ENCODE measurements around the gene DDX5.
"Not testable (repeated sequence)": the region's sequence is repeated elsewhere in the genome, so short reads cannot be mapped to it uniquely, and the experiment has no call there.

Gene DDX5

DNA sequence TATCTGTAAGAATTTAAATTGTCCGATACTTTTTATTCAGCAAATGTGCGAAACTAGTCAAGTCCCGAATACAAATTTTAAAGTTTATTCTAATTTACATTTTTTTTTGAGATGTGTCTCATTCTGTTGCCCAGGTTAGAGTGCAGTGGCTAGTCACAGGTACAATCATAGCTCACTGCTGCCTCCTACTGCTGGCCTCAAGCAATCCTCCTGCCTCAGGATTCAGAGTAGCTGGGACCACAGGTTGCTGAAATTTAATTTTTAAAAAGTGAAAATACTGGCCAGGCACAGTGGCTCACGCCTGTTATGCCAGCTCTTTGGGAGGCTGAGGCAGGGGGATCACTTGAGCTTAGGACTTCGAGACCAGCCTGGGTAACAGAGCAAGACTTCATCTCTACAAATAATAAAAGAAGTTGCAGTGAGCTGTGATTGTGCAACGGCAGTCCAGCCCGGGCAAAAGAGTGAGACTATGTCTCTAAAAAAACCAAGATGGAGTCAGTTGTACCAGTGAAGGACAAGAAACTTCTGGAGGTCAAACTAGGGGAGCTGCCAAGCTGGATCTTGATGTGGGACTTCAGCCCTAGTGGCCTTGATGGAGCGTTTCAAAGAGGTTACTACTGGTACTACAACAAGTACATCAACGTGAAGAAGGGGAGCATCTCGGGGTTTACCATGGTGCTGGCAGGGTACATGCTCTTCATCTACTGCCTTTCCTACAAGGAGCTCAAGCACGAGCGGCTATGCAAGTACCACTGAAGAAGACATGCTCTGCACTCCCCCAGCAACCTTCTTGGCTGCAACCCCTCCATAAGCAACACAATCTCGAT is 14.8 kb downstream of the DDX5 start:
- DNase-seq = peak; percentile 24

DNA sequence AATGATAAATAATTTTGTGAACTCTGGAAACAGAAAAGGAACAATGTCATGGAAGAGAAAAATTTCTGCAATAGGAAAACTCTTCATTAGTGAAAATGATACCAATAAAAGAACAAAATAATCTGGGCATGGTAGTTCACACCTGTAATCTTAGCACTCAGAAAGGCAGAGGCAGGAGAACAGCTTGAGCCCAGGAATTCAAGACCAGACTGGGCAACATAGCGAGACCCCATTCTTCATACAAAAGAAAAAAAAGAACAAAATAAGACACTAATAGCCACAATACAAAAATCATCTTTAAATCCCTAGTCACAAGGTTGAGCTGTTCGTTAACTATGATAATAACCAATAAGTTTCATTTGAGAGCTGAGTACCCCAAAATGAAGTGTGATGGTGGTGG is 17.8 kb downstream of the DDX5 start:
- DNase-seq = no peak

DNA sequence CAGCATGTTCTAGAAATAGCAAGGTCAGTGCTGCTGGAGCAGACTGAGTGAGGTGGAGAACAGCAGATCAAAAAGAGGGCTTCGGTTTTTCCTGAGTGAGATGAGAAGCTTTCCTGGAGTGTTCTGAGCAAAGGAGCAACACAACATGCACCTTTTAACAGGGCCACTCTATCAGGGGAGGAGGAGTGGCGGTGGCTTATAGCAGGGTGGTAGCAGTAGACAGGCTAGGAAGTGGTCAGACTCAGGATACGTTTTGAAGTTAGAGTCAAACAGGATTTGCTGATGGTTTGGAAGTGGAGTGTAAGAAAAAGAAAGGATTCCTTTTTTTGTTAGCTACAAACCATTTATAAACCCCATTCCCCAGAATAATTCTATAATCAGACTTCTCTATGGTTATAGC is 21.7 kb downstream of the DDX5 start:
- DNase-seq = no peak

DNA sequence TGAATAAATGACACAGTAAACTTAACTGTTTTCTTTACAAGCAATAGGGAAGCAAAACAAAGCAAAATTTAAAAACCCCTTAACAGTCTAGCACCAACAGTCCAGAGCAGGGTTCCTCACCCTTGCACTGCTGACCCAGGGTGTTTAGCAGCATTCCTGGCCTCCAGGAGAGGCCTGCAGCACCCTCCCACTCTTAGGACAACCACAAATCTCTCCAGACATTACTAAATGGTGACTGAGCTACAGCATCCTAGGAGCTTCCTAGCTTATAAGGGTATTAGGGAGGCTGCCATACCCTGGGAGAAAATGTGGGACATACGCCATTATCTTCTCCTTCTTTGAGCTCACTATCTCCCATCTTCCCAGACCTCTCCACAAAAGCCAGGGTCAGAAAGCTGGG is 25.1 kb downstream of the DDX5 start:
- no peak for DNase-seq

DNA sequence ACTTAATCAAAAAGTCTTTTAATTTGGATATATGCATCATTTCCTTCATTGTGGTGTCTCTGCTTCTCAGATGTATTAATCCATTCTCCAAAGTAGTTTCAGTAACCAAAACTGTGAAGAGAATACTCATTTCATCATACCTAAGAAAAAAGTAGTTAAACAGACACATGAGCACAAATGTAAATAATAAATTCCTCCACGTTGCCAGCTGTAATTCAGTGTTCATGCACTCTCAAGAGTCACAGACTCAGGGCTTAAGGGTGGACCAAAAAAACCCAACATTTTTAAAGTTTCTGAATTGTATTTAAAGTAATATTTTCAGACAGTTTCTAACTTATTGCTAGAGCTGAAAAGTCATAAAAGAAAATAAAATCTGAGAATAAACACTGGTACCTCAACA is 28.2 kb downstream of the DDX5 start:
- no peak for DNase-seq

DNA sequence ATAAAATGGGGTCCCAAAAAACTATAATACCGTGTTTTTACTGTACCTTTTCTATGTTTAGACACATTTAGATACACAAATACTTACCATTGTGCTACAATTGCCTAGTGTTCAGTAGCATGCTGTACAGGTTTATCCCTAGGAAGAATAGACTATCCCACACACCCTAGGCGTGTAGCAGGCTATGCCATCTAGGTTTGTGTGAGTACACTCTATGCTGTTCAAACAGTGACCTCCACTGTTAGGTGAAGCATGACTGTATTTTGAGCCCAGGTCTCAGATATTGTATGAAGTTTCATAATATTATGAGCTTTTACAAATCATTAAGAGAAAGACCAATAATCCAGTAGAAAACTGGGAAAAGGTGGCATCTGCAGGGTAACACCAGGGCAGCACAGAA is 33.5 kb downstream of the DDX5 start:
- DNase-seq = no peak

DNA sequence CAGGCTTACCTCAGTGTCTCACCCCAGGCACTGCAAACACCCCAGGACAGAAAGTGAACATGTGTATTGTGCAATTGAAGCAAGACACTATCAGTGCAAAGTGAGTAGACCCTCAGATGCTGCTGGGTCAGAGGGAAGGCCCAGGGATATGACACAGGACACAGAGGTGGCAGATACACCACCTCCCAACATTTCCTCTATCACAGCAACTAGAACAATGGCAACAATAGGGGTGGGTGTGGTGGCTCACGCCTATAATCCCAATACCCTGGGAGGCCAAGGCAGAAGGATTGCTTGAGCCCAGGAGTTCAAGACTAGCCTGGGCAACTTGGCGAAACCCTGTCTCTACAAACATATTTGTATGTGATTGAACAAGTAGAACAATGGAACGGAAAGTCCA is 34.6 kb downstream of the DDX5 start:
- DNase-seq = no peak

DNA sequence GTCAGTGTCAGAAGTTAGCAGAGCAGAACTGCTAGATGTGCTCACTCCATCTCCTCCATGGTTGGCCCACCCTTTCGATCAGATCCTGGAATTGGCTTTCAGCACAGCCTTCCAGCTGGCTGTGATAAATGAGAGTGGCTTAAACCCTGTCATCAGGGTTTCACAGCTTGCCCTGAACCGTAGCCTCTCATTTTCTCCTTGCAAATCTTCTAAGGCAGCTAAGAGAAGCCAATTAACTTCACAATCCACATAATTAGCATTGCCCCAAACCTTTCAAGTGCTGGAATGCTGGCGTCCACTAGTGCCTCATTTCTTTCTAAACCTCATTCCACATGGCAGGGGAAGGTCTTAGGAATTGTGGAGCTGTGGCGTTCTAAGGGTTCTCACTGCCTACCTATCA is 35.5 kb downstream of the DDX5 start:
- DNase-seq = no peak

DNA sequence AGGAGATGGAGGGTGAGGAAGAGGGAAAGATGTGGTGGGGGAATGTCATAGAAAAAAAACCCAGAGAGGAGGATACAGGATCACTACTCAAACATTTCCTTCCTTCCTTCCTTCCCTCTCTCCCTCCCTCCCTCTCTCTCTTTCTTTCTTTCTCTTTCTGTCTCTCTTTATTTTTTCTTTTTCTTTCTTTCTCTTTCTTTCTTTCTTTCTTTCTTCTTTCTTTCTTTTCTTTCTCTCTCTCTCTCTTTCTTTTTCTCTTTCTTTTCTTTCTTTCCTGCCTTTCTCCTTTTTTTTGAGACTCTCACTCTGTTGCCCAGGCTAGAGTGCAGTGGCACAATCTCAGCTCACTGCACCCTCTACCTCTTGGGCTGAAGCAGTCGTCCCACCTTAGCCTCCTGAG is 39.3 kb downstream of the DDX5 start:
- not testable (repeated sequence) for DNase-seq

DNA sequence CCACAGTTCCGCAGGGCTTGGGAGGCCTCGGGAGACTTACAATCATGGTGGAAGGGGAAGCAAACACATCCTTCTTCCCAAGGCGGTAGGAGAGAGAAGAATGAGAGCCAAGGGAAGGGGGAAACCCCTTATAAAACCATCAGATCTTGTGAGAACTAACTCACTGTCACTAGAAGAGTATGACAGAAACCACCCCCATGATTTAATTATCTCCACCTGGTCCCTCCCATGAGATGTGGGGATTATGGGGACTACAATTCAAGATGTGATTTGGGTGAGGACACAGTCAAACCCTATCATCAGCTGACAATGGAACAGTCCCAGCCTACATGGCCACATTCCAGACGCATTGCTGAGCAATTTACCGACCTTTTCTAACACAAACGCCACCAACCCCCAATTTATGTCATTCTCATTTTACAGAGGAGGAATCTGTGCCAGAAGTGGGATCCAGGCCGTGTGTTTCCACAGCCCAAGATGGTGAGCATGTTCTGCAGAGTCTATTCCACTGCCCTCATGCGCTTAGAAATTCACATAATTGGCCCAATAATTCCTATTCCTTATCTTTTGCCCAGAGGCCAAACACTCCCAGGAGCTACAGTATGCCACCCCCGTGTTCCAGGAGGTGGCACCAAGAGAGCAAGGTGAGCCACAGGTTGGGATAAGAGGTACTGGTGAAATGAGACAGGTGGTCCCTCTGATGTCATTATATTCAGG is 39.9 kb downstream of the DDX5 start:
- DNase-seq = no peak

DNA sequence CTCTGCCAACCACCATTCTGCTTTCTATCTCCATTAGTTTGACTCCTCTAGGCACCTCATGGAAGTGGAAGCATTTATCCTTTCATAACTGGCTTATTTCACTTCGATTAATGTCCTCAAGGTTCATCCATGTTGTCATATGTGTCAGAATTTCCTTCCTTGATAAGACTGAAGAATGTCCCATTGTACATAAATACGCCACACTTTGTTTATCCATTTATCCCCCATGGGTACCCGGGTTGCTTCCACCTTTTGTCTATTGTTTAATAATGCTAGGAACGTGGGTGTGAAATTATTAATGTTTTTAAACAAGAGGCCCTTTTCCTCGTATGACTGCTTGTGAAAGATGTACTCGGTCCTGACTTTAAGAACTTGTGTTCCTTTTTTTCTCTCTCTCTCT is 44.3 kb downstream of the DDX5 start:
- no peak for DNase-seq

DNA sequence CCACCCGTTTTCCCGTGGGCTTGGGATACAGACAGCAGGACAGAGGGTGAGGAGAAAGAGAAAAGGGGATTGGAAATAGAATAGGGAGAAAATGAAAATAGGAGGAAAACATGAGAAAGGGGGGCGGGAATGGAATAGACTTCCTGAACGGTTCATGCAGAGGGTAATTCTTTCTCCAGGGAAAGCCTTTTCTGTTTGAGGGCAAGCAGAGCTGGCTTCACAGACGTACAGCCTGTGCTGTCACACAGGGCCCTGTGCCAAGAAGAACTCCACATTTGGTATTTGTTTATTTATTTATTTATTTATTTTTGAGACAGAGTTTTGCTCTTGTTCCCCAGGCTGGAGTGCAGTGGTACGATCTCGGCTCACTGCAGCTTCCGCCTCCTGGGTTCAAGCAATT is 45.1 kb downstream of the DDX5 start:
- DNase-seq = no peak

DNA sequence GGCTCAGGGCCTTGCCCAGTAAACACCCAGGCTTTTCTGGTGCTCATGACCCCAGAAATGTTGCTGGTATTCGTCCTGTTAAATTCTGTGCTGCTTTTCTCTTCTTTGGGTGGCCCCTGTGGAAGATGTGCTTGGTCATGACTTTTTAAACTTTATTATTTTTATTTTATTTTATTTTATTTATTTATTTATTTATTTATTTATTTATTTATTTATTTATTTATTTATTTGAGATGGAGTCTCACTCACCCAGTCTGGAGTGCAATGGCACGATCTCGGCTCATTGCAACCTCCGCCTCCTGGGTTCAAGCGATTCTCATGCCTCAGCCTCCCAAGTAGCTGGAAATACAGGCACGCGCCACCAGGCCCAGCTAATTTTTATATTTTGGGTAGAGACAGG is 46.3 kb downstream of the DDX5 start:
- not testable (repeated sequence) for DNase-seq

DNA sequence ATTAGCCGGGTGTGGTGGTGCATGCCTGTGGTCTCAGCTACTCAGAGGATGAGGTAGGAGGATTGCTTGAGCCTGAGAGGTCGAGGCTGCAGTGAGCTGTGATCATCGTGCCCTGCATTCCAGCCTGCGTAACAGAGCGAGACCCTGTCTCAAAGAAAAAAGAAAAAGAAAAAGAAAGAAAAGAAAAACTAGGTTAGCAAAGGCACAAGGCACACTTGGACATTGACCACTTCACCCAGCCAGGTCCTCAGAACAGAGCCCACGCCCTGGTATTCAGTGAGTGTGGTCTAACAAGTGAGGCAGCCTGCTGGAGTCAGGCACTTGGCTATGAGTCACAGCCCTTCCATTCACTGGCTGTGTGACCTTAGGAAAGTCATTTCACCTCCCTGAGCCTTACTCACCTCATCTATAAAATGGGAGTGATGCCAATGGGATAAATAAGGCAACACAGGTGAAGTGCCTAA is 46.8 kb downstream of the DDX5 start:
- no peak for DNase-seq

DNA sequence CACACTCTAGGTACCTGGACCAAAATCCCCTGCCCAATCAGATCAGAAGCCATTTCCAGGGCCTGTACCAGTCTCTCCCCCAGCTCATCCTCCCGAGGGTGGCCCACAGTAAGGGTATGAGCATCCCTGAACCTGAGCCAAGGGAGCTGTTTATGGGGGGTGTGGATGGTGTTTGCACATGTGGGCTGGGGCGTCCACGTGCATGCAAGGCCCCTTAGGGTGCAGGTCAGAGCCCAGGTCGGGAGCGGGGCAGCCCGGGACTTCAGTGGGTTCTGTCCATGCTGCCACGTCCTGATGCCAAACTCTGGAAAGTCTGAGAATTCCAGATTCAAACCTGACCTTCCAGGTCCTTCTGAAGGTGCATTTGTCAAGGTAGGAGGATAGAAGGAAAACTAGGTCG is 47.3 kb downstream of the DDX5 start:
- DNase-seq = no peak

DNA sequence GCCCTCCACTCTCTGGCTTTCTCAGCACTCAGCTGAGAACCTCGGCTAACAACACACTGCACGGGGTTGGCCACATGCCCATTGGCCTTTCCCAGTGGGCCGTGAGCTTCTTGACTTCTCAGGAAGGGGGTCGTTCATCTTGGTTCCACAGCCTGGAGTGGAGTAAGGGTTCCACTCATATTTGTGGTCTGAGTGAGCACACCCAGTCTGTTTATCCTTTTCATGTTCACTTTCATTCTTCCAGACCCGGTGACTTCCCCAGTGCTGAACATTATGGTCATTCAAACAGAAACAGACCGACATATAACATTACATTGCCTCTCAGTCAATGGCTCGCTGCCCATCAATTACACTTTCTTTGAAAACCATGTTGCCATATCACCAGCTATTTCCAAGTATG is 48.9 kb downstream of the DDX5 start:
- DNase-seq = no peak

DNA sequence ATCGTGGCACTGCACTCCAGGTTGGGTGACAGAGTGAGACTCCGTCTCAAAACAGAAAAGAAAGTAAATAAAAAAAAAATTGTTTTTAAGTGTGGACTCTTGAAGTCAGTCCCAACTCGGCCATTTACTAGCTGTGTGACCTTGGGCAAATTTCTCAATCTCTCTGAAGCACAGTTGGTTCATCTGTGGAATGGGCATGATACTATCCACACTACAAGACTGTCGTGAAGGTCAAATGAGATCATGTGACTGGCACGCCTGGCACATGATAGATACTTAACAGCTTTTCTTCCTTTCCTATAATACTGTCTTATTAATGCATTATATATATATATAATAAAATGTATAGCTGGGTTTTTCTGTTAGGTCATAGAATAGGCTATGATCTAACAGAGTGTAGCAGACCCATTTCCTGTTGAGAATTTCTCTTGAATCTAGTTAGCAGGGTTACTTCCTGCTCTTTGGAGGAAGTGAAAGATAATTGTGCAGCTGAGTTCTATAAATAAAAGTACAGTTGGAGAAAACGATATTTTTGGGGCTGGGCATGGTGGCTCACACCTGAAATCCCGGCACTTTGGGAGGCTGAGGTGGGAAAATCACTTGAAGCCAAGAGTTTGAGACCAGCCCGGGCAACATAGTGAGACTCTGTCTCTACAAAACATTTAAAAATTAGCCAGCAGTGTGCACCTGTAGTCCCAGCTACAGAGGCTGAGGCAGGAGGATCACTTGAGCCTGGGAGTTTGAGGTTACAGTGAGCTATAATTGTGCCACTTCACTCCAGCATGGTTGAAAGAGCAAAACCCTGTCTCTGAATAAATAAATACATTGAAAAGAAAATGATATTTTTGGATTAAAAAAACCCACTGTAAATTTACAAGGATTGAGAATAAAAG is 49.9 kb downstream of the DDX5 start:
- no peak for DNase-seq

DNA sequence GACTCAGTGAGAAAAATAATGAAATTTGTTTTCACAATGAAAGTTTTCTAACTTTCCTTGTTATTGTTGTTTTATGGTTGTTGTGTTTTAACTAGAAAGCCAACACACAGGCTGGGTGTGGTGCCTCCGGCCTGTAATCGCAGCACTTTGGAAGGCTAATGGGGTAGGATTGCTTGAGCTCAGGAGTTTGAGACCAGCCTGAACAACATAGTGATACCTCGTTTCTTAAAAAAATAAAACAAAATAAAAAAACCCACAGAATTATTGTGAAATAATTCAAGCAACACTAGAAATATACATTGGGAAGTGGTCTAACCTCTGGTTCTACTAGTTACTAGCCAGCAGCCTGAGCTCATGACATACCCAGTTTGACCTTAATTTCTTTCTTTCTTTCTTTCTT is 56.5 kb downstream of the DDX5 start:
- DNase-seq = no peak

DNA sequence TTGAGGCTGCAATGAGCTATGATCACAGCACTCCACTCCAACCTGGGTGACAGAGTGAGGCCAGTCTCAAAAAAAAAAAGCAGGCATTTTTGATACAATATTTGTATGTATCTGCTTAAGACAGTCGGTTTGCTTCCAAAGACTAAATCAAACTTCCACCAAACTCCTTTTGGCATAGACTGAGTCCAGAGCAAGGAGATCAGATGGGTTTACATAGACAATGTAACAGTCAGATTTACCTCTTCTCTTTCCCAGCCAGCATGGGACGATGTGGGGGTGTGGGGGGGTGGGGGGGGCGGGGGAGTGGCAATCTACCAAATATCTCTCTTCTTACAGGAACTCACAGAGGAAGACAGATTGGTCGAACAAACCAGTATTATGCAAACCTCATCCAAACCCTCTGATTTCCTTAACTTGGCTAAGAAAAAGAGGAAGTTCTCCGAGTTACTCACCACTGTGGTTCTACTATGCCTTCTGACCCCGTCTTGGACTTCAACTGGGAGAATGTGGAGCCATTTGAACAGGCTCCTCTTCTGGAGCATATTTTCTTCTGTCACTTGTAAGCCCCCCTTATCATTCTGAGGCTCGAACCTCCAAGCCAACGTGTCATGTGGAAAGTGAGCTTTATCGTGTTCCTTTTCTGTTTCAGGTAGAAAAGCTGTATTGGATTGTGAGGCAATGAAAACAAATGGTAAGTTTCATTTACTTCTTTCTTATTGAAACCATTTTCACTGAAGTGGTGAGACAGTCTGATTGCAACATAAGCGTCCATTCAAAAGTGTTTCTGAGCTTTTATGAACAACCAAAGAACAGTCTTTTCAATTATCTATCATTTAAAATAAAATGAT is 57.2 kb downstream of the DDX5 start, which contains the start of gene MILR1:
Gene MILR1 (plus strand): TSS at position 451 of the 848 bp plus-strand sequence. CDS start 54 bp downstream, at position 505.
- DNase-seq = no peak
